HG03175 (cell line): ENCODE results near the gene TMEM19.
A peak's percentile ranks its signal among the peaks of the same experiment; 100 is the strongest.

Experiments used
- ATAC-seq: cut with Tn5 transposase; IDR thresholded peaks from one replicate; pipeline ENCODE4 v1.9.1; 2021; ENCODE audit warnings: mild to moderate bottlenecking, moderate library complexity; ENCODE audit not compliant: unreplicated experiment

The TMEM19 gene

DNA sequence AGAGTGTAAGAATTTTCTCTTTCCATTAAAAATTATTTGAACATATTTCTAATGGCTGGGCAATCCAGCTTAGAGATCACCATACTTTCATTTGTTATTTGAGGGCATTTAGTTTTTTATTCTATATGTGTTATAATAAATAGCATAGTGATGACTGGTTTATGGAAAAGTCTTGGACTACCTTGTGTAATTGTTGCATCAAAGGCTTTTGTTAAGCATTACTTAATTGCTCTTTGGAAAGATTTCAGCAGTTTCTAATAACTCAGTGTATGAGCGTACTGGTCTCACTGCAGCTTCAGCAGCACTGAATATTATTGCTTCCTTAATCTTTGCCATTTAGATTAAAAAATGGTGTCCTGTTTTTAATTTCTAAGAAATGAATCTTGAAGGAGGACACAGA is 22.8 kb downstream of the TMEM19 start:
- no peak for ATAC-seq

- ATAC-seq = no peak
Measured at GRCh38 chr12:71710276-71711125, 24.6 kb downstream of the TMEM19 start.

DNA sequence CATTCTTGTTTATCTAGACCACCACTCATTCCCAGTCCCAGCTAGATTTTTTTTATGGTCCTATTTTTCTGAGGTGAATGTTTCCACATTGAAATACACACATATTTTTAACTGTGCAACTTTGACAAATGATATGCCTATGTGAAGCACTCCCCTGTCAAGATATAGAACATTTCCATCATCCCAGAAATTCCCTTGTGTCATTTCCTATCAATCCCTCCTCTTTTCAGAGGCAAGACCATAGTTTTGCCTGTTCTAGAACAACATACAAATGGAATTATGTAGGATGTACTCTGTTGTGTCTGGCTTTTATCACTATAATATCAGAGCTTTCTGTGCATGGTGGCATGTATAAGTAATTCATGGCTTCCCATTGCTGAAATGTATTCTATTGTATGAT is 32.7 kb downstream of the TMEM19 start:
- ATAC-seq = no peak

- ATAC-seq = no peak
Measured at GRCh38 chr12:71719647-71720370, 33.9 kb downstream of the TMEM19 start.

- ATAC-seq = no peak
Measured at GRCh38 chr12:71721783-71722505, 36.1 kb downstream of the TMEM19 start.

- ATAC-seq = no peak
Measured at GRCh38 chr12:71725011-71725410, 39.1 kb downstream of the TMEM19 start.

DNA sequence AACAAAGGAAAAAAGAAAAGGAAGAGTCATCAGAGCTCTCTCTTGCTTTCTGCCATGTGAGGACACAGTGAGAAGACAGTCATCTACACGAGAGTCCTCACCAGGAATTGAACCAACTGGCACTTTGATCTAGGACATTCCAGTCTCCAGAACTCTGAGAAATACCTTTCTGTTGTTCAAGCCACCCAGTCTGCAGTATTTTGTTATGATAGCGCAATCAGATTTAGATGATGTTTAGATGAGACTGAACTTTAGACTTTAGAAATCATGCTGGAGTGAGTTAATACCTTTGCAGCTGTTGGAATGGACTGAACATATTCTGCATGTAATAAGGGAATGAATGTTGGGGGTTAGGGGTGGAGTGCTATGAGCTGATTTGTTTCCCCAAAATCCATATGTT is 40.7 kb downstream of the TMEM19 start:
- no peak for ATAC-seq

DNA sequence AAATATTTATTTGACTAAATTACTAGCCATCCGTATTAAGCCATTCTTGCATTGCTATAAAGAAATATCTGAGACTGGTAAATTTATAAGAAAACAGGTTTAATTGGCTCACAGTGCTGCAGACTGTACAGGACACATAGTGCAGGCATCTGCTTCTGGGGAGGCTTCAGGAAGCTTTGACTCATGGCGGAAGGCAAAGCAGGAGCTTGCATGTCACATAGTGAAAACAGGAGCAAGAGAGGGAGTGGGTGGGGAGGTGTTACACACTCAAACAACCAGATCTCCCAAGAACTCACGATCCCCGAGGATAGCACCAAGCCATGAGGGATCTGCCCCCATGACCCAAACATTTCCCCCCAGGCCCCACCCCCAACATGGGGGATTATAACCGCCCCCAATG is 42.1 kb downstream of the TMEM19 start:
- no peak for ATAC-seq

DNA sequence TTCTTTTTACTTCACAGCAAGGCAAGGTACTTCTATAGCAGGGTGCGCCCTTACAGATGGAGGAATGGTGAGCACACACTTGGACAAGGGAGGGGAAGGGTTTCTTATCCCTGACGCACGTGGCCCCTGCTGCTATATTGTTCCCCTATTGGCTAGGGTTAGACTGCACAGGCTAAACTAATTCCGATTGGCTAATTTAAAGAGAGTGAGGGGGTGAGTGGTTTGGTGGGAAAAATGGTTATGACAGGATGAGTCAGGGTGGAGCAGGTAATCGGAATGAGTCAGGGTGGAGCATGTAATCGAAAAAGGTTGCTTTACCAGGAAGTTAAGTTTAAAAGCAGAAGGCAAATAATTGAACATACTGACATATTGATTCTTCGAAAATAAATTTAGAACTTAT is 45.1 kb downstream of the TMEM19 start:
- no peak for ATAC-seq

DNA sequence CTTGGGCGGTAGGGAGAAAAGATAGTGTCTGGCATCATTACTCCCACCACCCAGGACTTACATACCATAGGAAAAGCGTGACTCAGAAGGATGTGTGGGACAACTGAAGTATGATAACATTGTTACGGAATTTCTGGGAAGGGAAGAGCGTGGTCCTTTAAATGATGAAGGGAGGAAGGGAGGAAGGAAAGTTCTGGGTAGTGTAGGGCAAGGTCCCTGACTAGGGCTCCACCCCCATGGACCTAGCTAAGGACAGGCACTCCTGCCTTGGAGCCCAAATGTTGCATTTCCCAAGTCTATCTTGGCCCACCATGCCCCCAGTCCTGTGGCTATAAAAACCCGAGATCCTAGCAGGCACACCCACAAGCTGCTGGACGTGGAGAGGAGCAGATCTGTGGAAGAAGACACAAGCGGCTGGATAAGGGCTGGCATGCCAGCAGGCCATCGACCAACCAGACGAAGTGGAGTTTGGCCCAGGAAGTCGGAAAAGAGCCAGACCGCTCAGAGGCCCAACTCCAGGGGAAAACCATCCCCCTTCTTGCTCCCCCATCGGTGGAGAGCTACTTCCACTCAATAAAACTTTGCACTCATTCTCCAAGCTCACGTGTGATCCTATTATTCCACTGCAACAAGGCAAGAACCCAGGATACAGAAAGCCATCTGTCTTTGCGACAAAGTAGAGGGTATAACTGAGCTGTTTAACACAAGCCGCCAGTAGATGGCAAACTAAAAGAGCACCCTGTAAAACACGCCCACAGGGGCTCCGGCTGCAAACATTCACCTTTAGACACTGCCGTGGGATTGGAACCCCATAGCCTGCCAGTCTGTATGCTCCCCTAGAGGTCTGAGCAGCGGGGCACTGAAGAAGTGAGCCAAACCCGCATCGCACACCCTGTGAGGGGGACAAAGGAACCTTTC is 45.8 kb downstream of the TMEM19 start:
- ATAC-seq = no peak

DNA sequence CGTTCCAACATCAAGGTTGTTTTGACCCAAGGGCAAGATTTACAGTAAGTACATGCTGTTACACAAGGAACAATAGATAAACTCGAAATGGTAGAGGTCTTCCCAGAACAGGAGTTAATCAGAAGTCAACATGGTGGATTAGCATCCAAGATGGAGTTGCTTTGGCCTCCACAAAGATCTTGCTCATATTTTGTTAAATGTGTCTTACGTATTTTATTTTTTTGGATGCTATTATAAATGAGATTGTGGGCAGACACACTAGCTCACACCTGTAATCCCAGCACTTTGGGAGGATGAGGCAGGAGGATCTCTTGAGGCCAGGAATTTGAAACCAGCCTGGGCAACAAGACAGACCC is 46.5 kb downstream of the TMEM19 start:
- ATAC-seq = no peak

- ATAC-seq = no peak
Measured at GRCh38 chr12:71737197-71737596, 51.3 kb downstream of the TMEM19 start.

DNA sequence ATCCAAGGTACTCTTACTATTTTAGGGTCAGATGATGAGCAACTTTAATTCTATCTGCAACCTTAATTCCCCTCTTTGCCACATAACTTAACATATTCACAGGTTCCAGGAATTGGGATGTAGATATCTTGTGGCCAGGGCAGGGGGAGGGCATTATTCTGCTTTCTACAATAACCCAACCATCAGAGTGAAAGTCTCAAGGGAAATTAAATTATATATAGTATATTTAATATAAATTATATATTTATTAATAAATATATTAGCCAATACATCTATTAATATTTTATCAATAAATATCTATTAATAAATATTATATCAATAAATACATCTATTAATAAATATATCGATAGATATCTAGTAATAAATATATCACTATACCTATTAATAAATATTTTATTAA is 57.1 kb downstream of the TMEM19 start:
- ATAC-seq = no peak

DNA sequence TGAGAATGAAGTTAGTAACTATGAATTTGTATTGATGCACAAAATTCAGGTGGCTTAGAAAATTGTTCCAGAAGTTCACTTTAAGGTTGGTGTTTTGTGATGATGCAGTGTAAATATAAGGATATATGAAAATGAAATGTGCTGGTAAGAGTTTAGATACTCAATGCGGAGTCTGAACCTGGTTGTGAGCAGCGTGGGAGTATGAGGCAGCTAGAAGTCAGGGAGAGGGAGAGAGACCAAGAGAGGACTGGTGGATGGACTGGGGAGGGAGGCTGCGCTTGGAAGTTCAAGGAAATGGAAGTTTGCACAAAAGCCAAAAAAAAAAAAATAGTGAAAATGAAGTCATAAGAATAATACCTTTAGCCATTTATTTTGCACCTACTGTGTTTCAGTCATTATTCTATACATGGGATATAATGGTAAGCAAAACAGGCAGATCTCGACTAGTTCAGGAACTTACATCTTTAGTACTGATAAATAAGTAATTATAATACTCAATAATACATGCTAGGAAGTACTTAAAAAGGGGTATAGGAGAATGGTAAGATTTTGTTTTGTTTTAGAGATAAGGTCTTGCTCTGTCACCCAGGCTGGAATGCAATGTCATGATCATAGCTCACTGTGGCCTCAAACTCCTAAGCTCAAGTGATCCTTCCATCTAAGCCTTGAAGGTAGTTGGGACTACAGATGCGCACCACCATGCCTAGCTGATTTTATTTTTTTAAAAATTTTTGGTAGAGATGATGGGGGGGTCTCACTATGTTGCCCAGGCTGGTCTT is 58.8 kb downstream of the TMEM19 start:
- no peak for ATAC-seq

- ATAC-seq = peak; percentile 91
Measured at GRCh38 chr12:71746974-71747611, 61.2 kb downstream of the TMEM19 start.

- no peak for ATAC-seq
Measured at GRCh38 chr12:71748081-71748850, 62.4 kb downstream of the TMEM19 start.

GRCh38 chr12:71749666-71750065 is 63.8 kb downstream of the TMEM19 start:
- no peak for ATAC-seq

DNA sequence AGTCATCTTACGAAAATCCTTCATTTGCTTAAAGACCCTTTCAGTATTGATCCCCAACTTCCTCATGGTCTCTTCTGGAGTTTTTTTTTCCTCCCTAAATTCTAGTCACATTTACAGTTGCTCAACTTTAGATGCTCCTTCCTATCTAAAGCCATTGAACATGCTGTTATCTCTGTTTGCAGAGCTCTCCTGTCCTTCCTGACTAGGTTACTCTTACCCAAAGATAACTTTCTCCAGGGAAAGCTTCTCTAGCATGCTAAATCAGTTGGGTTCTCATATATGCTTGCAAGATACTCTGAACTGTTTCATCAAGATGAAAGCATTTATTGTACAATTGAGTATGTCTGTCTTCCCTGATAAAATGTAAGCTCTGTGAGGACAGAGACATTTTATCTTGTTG is 67.0 kb downstream of the TMEM19 start:
- ATAC-seq = no peak
